Measurements from ENCODE around the gene DAB2IP. TPM values are rescaled to one million over a fixed set of nuclear protein-coding genes. Genes with fewer than 3 reads are reported as not detected.

The DAB2IP gene
- total and polyA plus RNA-seq, 2 of the 4 experiments (the other 2 are of a cell fraction), result 5.6 to 17.2 TPM

DNA sequence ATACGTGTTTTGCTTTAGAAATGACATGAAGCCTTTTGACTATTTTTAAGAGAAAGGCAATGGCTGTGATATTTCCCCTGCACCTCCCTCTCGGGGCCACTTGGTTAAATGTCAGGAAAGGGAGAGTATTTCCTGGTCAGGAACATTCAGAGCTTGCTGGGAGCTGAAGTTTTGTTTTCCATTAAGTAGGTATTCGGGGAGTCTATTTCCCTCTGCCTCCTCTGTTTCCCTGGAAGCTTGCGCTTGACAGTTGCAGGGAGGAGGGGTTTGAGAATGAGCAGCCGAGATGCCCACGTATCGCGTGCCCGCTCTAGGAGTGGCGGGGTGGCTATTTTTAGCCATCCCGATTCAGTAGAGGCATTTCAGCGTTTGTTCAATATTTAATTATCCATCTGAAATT lies 6.7 kb downstream of the DAB2IP start:
- Histone ChIP-seq H2AK5ac (ENCODE audit: low read depth, low read length) (no peak overlapping the region), H3K14ac (replicated peaks; ENCODE audit: low read depth, low read length) (no peak overlapping the region), H4K91ac (ENCODE audit: insufficient read depth, low read depth, low read length) (no peak overlapping the region), H2AFZ (replicated peaks; ENCODE audit: low read length, poor library complexity) (no peak overlapping the region), H3K9ac (ENCODE audit: low read depth, low read length) (no peak overlapping the region), H3K9me1 (ENCODE audit: insufficient read depth, low read length) (no peaks in the 10 kb centered on the region; the same call in 1 of the 2 replicates), H2BK5ac (ENCODE audit: low read depth, low read length, poor library complexity, severe bottlenecking) (no peak overlapping the region), H3K4me1 (ENCODE audit: control insufficient read depth, insufficient read depth, low read length) (peaks cover 3% of the 10 kb centered on the region; the same call in 1 of the 2 replicates), H2BK120ac (ENCODE audit: low read depth, low read length) (no peak overlapping the region), H3K18ac (ENCODE audit: low read depth, low read length) (no peak overlapping the region), H4K20me1 (ENCODE audit: insufficient read depth, low read length) (peaks cover 13% of the 10 kb centered on the region; the same call in 1 of the 2 replicates), H3K36me3 (ENCODE audit: control insufficient read depth, insufficient read depth, low read length) (peaks cover 3% of the 10 kb centered on the region; the same call in 1 of the 2 replicates), H2AK9ac (replicated peaks; ENCODE audit: low read depth, low read length, poor library complexity) (no peak overlapping the region), H4K8ac (ENCODE audit: low read depth in 2 of 2, low read length in 2 of 2) (no peak overlapping the region), H3K56ac (ENCODE audit: extremely low read depth, insufficient read depth, low read length) (no peak overlapping the region), H3K4me3 (ENCODE audit: insufficient read depth, low read depth, low read length) (no peak overlapping the region), H3K4me2 (ENCODE audit: low read depth, low read length) (no peak overlapping the region), H4K5ac (ENCODE audit: low read depth, low read length) (no peak overlapping the region), H3K27me3 (ENCODE audit: control insufficient read depth, insufficient read depth, low read length) (peaks cover 8% of the 10 kb centered on the region), H3K27ac (ENCODE audit: insufficient read depth, low read length) (no peak overlapping the region), H2BK15ac (ENCODE audit: low read depth, low read length) (no peak overlapping the region), H3K4ac (ENCODE audit: low read depth, low read length) (no peak overlapping the region), H2BK20ac (ENCODE audit: low read depth, low read length) (no peak overlapping the region), H3K79me1 (ENCODE audit: low read depth in 1 of 2, low read length in 2 of 2) (no peaks in the 10 kb centered on the region), H3K9me3 (ENCODE audit: control insufficient read depth, insufficient read depth, low read length) (no peaks in the 10 kb centered on the region), H3K23ac (ENCODE audit: low read depth, low read length) (no peak overlapping the region)
- POLR2A ChIA-PET (ENCODE audit: unreplicated experiment), result no interaction called here
- ATAC-seq (ENCODE audit: low read depth) (no peak), DNase-seq (no peak)
- in situ Hi-C loops (cut with MboI; ENCODE audit: low sequenced_read_pairs), result no loop called here
- WGBS, 2 experiments (ENCODE audit: extremely low coverage in 2 of 2, insufficient read length in 1 of 2), result 64% methylated on average over 4 of the region's 12 CpGs; no CpG with 5 or more reads in 1 of the 2 experiments
- dilution Hi-C loops (cut with HindIII; ENCODE audit: low sequenced_read_pairs, unreplicated experiment), result no loop called here
- intact Hi-C loops (cut with micrococcal nuclease), result no loop called here
- CTCF ChIA-PET, result interaction anchor here (1.3 kb wide), 1 partner anchor 37 kb away, joined by 4 read pairs; no protein-coding TSS in a partner anchor
- no TSS peak for BruUV-seq (replicated peaks)
- TF ChIP-seq RCOR1 (IDR thresholded peaks at IDR 0.05; ENCODE audit: insufficient replicate concordance, low read length), result no peak
- no peak for TF ChIP-seq RAD21 (IDR thresholded peaks at IDR 0.05; ENCODE audit: low read length)
- TF ChIP-seq BHLHE40 (IDR thresholded peaks at IDR 0.05; ENCODE audit: low read depth, low read length), result no peak
- TF ChIP-seq MXI1 (IDR thresholded peaks at IDR 0.05; ENCODE audit: borderline replicate concordance, low read depth, low read length), result no peak
- no peak for TF ChIP-seq MAFK (IDR thresholded peaks at IDR 0.05; ENCODE audit: low read depth, low read length)
- TF ChIP-seq, protein P1, sequence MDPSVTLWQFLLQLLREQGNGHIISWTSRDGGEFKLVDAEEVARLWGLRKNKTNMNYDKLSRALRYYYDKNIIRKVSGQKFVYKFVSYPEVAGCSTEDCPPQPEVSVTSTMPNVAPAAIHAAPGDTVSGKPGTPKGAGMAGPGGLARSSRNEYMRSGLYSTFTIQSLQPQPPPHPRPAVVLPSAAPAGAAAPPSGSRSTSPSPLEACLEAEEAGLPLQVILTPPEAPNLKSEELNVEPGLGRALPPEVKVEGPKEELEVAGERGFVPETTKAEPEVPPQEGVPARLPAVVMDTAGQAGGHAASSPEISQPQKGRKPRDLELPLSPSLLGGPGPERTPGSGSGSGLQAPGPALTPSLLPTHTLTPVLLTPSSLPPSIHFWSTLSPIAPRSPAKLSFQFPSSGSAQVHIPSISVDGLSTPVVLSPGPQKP (IDR thresholded peaks at IDR 0.05; ENCODE audit: borderline replicate concordance, low read depth, low read length), result no peak
- TF ChIP-seq, protein P2, sequence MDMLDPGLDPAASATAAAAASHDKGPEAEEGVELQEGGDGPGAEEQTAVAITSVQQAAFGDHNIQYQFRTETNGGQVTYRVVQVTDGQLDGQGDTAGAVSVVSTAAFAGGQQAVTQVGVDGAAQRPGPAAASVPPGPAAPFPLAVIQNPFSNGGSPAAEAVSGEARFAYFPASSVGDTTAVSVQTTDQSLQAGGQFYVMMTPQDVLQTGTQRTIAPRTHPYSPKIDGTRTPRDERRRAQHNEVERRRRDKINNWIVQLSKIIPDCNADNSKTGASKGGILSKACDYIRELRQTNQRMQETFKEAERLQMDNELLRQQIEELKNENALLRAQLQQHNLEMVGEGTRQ (IDR thresholded peaks at IDR 0.05; ENCODE audit: low read depth, low read length), result no peak
- TF ChIP-seq, protein P3, sequence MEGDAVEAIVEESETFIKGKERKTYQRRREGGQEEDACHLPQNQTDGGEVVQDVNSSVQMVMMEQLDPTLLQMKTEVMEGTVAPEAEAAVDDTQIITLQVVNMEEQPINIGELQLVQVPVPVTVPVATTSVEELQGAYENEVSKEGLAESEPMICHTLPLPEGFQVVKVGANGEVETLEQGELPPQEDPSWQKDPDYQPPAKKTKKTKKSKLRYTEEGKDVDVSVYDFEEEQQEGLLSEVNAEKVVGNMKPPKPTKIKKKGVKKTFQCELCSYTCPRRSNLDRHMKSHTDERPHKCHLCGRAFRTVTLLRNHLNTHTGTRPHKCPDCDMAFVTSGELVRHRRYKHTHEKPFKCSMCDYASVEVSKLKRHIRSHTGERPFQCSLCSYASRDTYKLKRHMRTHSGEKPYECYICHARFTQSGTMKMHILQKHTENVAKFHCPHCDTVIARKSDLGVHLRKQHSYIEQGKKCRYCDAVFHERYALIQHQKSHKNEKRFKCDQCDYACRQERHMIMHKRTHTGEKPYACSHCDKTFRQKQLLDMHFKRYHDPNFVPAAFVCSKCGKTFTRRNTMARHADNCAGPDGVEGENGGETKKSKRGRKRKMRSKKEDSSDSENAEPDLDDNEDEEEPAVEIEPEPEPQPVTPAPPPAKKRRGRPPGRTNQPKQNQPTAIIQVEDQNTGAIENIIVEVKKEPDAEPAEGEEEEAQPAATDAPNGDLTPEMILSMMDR (conservative IDR thresholded peaks at IDR 0.05; ENCODE audit: low read depth, low read length), result no peak
